HG02798 (cell line): ENCODE measurements around the gene EPHB6.

Source experiments
- ATAC-seq: cut with Tn5 transposase; IDR thresholded peaks from one replicate; pipeline ENCODE4 v1.9.1; 2021; ENCODE audit warnings: mild to moderate bottlenecking; ENCODE audit not compliant: unreplicated experiment, poor library complexity

The EPHB6 gene, protein sequence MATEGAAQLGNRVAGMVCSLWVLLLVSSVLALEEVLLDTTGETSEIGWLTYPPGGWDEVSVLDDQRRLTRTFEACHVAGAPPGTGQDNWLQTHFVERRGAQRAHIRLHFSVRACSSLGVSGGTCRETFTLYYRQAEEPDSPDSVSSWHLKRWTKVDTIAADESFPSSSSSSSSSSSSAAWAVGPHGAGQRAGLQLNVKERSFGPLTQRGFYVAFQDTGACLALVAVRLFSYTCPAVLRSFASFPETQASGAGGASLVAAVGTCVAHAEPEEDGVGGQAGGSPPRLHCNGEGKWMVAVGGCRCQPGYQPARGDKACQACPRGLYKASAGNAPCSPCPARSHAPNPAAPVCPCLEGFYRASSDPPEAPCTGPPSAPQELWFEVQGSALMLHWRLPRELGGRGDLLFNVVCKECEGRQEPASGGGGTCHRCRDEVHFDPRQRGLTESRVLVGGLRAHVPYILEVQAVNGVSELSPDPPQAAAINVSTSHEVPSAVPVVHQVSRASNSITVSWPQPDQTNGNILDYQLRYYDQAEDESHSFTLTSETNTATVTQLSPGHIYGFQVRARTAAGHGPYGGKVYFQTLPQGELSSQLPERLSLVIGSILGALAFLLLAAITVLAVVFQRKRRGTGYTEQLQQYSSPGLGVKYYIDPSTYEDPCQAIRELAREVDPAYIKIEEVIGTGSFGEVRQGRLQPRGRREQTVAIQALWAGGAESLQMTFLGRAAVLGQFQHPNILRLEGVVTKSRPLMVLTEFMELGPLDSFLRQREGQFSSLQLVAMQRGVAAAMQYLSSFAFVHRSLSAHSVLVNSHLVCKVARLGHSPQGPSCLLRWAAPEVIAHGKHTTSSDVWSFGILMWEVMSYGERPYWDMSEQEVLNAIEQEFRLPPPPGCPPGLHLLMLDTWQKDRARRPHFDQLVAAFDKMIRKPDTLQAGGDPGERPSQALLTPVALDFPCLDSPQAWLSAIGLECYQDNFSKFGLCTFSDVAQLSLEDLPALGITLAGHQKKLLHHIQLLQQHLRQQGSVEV

DNA sequence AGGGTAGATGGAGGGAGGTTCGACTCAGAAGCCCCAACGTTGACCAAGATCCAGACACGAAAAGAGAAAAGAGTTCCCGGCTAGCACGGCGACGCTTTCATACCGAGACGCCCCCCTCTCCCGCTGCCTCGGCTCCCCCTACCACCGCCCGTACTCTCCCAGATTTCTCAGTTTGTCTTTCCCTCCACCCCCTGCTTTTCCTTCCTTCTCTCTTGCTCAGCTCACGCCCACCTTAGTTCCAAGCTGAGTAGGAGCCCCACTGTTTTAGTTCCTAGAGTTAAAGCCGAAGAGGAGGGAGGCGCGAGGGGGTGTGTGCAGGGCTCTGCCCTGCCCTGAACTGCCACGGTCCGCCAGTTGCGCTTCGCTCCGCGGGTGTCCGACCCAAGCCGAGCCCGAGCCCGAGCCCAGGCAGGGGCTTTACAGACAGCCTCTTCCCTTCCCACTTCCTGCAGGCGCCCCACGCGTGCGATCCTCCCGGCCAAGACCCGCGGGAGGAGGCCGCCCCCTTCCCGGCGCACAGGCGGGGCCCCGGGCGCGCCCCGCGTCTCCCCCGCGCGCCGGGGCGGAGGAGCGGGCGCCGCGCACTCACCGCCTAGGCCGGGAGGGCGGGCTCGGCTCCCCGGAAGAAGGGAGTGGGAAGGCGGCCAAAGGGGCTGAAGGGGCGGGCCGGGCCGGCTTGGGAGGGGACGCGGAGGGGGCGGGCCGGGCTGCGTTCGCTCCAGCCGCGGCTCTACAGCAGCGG, at the start of gene EPHB6:
TSS of gene EPHB6 (plus strand) at position 705 of the 742 bp plus-strand sequence. CDS start 8,152 bp downstream, outside the sequence.
- peak; percentile 58 for ATAC-seq

DNA sequence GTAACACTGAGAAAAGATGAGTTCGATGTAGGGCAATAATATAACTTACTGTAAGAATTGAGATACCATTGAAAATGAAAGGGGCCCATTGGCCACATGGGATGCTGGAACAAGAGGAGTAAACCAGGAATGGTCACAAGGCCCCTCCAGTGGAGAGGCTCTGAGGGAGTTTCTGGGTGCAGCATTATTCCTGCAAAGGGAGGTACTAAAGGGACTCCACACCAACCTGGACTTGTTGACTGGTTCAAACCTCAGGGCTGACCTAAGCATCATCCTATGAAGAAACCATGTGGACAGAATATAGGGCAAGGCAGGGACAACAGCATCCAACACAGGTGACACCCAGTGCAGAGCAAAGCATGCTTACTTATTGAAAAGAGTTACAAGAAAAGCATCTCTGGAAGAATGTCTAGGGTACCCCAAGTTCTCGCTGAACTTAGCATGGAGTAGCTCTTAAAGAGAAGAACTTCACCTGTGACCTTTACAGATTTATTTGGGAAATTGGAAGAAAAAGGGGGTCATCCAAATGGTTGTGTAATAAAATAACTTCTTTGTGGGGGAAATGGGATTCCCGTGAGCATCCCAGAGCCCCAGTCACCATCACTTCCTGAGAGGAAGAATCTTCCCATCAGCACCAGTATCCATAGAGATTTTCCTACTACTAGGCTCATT, 49.4 kb upstream of the EPHB6 start:
- ATAC-seq: no peak

- no peak for ATAC-seq
These were observed 48.9 kb upstream of the EPHB6 start for GRCh38 chr7:142806022-142806356.

DNA sequence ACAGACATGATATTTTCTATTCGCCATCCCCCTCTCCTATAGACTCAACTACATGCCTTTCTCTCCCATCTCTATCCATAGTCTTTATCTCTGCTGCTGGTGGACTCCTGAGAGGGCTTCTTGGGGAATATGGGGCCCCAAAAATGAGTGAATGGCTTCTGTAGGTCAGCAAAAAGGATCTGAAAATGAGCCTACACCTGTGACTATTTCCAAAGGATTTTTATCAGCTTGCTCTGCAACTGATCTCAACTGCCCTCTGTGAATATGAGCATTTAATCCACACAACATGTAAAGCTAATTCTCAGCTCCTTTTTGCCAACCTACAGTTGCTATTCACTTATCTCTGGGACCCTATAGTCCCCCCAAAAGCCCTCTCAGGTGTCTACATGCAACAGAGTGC, 47.9 kb upstream of the EPHB6 start:
- ATAC-seq: no peak

DNA sequence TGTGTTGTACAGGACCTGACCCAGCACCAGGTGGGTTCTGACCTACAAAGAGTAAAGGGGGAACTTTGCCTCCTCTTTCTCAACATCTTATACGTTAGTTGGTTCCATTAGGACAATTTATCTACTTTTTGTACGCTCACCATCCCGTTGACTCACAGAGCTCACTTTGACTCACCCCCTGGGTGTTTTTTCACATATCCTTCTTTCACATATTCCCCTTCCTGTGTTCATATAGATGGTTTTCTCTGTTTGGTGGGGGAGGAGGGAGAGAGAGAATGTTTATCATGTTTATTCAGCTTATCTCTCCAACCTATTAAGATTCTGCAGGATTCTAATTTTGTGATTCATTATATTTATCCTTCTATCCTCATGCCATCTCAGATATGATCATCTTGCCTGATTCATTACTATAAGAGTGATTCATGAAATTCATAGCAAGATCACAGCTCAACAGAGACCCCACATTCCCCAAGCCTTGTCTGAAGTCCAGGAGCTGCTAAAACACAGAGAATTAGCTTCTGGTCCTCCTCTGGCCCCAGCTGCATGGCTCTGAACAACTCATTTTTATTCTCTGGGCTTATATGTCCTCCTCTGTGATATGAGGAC, 46.9 kb upstream of the EPHB6 start:
- ATAC-seq: no peak

- ATAC-seq: peak; percentile 29
These were observed 46.4 kb upstream of the EPHB6 start for GRCh38 chr7:142808461-142808801.

GRCh38 chr7:142808802-142809583, 45.9 kb upstream of the EPHB6 start:
- peak; percentile 92 for ATAC-seq

DNA sequence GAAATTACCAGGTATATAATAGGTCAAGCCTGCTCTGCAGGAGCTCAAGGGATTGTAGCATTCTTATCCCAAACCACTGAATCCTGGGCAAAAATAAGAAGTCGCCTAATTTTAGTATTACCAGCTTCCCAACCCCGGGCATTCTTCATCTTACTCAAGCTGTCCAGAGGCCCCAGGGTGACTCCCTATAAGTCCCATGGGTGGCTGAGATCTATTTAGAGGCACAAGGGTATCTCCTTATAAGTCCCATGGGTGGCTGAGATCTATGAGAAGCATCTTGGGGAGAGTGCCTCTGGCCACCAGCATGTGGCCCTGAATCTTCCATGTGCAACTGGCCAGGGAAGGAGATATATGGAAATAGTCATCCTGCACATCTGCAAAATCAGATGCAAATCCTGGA, 45.2 kb upstream of the EPHB6 start:
- no peak for ATAC-seq

GRCh38 chr7:142811154-142811737, 43.6 kb upstream of the EPHB6 start:
- ATAC-seq: no peak

GRCh38 chr7:142812437-142813215, 42.2 kb upstream of the EPHB6 start:
- no peak for ATAC-seq

DNA sequence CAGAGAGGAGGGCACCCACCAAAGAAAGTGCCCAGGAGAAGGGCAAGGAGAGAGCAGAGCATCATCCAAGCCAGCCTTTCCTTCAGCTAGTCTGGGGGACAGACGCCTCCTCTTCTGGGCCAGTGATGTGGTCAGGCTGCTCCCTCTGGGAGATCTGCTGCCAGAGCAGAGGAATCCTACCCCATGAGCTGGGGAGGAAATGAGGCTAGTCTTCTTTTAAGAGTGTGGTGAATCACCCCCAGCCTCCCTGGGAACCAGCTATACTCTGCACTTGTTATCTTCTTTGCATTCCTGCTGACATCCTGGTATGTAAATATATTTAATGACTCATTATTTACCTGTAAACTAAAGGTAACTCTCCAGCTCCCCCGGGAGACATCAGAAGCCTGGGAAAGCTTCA, 41.6 kb upstream of the EPHB6 start:
- ATAC-seq: no peak

DNA sequence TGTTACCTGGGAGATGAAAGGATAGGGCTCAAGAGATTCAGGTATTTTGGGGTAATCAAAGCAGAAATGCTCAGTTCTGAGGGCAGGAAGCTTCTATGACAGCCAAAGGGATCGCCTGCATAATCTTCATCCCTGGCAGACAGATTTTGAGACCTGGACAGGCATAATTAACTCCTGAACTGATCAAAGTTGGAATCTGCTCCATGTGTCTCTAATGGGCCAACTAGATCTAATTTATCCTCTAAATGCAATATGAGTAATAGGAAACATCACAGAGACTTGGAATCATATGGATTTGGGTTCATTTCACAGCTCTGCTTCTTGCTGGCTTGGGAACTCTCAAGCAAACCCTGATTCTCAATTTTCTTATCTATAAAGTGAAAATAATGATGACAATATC, 41.2 kb upstream of the EPHB6 start:
- ATAC-seq: no peak

DNA sequence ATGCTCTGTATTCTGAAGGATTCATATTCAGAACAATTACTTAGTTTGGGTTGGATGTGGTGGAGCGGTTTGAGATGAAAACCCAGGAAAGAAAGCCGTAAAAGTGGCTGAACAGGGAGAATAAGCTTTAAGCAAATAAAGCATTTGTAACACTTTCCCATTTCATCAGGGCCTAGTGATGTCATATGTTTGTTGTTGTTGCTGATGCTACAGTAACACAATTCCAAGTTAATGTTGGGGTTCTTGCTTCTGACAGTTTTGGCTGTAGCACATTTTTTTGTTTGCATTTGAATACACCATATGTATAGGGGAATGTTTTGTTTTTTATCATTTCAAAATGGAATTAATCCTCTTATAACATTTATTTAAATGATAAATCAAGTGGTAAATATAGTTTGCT, 40.4 kb upstream of the EPHB6 start:
- ATAC-seq: no peak

DNA sequence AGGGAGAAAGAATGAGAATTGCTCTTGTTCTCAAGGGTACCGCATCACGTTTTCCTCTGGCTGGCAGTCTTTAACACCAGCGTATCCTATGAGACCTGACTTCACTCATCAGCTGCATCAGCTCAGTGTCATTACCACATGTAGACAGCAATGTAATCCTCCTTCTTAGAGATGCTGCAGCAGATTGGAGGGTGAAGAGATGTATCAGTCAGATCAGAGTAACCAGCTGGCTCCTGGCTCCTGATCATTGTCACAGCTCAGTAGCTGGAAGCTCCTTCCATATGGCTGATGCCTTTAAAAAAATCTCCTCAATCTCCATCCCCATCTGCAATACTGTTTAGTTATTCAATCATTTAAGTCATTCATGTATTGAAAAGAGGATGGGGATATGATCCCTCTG, 39.7 kb upstream of the EPHB6 start:
- no peak for ATAC-seq

DNA sequence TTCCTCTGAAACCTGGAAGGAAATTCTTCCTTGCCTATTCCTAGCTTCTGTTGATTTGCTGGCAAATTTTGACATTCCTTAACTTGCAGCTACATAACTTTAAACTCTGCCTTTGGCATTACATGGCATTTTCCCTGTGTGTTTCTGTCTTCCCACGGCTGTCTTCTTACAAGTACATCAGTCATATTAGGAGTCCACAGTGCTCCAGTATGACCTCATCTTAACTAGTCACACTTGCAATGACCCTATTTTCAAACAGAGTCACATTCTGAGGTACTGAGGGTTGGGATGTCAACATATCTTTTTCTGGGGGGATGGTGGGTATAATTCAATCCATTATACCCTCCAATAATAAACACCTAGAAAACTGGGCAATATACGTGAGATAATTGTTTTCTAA, 37.4 kb upstream of the EPHB6 start:
- ATAC-seq: no peak

GRCh38 chr7:142819530-142819929, 35.3 kb upstream of the EPHB6 start:
- no peak for ATAC-seq

DNA sequence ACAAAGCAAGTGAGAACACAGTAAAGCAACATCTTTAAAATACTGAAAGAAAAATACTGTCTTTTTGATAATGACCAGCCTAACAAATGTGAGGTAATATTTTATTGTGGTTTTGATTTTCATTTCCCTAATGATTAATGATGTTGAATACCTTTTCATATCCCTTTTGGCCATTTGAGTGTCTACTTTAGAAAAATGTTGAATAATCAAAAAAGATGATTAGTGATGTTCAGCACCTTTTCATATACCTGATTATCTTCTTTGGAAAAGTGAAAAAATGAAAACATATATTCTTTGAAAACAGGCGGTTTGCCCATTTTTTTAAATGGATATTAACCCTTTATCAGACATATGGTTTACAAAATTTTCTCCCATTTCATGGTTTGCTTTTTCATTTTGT, 32.2 kb upstream of the EPHB6 start:
- ATAC-seq: no peak

DNA sequence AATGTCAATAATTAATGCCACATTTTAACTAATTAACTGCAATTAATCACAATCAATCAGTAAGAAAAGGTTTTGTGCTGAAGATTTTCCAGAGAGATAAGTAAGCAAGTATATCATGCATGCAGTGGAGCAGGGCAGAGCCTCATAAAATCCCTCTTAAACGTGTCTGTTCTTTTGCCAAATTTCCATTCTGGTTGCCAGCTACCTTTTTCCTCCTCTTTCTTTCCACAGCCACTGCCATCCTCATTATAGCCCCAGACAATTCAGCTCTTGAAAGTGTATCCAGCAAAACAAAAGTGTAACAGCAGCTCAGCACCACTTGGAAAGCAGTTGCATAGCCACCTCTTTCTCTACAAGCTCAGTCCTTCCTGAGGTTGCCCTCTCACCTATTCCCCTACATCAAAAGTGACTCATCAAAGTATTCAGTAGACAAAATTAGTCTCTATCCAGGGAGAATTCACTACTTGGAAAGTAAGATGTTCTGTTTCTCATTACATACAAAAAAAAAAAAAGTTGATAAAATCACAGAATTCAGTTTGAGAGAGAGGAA, 26.9 kb upstream of the EPHB6 start:
- no peak for ATAC-seq
